VCaP (cell line): Measurements from ENCODE around the gene KLHL25.

Experiments used
- H3K27ac ChIP-seq: fragments of 450-650 bp; 2 replicates; pipeline ENCODE4 v1.5.1; 2017
- CTCF ChIP-seq: fragments of 450-650 bp; conservative IDR thresholded peaks from 2 replicates; pipeline ENCODE4 v1.5.1; 2017; ENCODE audit warnings: mild to moderate bottlenecking, moderate library complexity

Gene KLHL25

GRCh38 chr15:85741662-85742061 lies 53.1 kb downstream of the KLHL25 start:
- H3K27ac ChIP-seq = no peak overlapping the region
- no peak for TF ChIP-seq CTCF

- no peak overlapping the region for H3K27ac ChIP-seq
- no peak for TF ChIP-seq CTCF
These were observed 53.7 kb downstream of the KLHL25 start for GRCh38 chr15:85741021-85741421.

- no peak for TF ChIP-seq CTCF
- no peak overlapping the region for H3K27ac ChIP-seq
These were observed 57.7 kb downstream of the KLHL25 start for GRCh38 chr15:85737061-85737460.

GRCh38 chr15:85733416-85733815 lies 61.3 kb downstream of the KLHL25 start:
- no peak for TF ChIP-seq CTCF
- no peak overlapping the region for H3K27ac ChIP-seq

GRCh38 chr15:85730001-85730820 lies 64.5 kb downstream of the KLHL25 start:
- H3K27ac ChIP-seq = no peak overlapping the region

GRCh38 chr15:85727068-85727467 lies 67.7 kb downstream of the KLHL25 start:
- no peak overlapping the region for H3K27ac ChIP-seq
- TF ChIP-seq CTCF = no peak

More at GRCh38 chr15:85730001-85730820, 64.5 kb downstream of the KLHL25 start:
- peak; percentile 89 for TF ChIP-seq CTCF

GRCh38 chr15:85726454-85726853 lies 68.3 kb downstream of the KLHL25 start:
- no peak for TF ChIP-seq CTCF
- no peak overlapping the region for H3K27ac ChIP-seq
